Breast epithelium (tissue), 3 donors: ENCODE measurements around the gene MED10.
"Not testable (repeated sequence)": the region's sequence is repeated elsewhere in the genome, so short reads cannot be mapped to it uniquely, and the experiment has no call there.

Experiments
- POLR2A ChIP-seq: fragments of 450-650 bp; IDR thresholded peaks from one replicate; pipeline ENCODE4 v1.6.1; 2016; ENCODE audit warnings: antibody characterized with exemption, mild to moderate bottlenecking, moderate library complexity
- POLR2AphosphoS5 ChIP-seq, 3 donors: sonication (generic); formaldehyde crosslinking; IDR thresholded peaks; one replicate each; pipeline ENCODE4 v1.6.1; 2017; ENCODE audit warnings: antibody characterized with exemption in 3 of 3
- TF ChIP-seq, protein P1 (sequence below), 3 donors: fragments of 450-650 bp; IDR thresholded peaks; one replicate each; pipeline ENCODE4 v1.5.1; 2016 to 2017; ENCODE audit warnings: antibody characterized with exemption in 3 of 3, mild to moderate bottlenecking in 3 of 3, moderate library complexity in 3 of 3

DNA sequence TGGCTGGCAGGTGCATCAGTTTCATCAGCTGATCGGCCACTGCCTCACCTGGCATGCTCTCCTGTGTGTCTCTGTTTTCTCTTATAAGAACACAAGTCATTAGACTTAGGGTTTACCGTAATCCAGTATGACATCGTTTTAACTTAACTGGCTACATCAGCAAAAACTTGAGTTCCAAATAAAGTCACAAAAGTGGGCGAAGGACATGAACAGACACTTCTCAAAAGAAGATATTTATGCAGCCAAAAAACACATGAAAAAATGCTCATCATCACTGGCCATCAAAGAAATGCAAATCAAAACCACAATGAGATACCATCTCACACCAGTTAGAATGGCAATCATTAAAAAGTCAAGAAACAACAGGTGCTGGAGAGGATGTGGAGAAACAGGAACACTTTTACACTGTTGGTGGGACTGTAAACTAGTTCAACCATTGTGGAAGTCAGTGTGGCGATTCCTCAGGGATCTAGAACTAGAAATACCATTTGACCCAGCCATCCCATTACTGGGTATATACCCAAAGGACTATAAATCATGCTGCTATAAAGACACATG is 14.8 kb downstream of the MED10 start:
- TF ChIP-seq, protein P1, sequence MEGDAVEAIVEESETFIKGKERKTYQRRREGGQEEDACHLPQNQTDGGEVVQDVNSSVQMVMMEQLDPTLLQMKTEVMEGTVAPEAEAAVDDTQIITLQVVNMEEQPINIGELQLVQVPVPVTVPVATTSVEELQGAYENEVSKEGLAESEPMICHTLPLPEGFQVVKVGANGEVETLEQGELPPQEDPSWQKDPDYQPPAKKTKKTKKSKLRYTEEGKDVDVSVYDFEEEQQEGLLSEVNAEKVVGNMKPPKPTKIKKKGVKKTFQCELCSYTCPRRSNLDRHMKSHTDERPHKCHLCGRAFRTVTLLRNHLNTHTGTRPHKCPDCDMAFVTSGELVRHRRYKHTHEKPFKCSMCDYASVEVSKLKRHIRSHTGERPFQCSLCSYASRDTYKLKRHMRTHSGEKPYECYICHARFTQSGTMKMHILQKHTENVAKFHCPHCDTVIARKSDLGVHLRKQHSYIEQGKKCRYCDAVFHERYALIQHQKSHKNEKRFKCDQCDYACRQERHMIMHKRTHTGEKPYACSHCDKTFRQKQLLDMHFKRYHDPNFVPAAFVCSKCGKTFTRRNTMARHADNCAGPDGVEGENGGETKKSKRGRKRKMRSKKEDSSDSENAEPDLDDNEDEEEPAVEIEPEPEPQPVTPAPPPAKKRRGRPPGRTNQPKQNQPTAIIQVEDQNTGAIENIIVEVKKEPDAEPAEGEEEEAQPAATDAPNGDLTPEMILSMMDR (IDR thresholded peaks at IDR 0.05), result not testable (repeated sequence)
- not testable (repeated sequence) for TF ChIP-seq POLR2AphosphoS5 (IDR thresholded peaks at IDR 0.05); POLR2A
